Measurements from ENCODE around the gene THSD7A.

The THSD7A gene, protein sequence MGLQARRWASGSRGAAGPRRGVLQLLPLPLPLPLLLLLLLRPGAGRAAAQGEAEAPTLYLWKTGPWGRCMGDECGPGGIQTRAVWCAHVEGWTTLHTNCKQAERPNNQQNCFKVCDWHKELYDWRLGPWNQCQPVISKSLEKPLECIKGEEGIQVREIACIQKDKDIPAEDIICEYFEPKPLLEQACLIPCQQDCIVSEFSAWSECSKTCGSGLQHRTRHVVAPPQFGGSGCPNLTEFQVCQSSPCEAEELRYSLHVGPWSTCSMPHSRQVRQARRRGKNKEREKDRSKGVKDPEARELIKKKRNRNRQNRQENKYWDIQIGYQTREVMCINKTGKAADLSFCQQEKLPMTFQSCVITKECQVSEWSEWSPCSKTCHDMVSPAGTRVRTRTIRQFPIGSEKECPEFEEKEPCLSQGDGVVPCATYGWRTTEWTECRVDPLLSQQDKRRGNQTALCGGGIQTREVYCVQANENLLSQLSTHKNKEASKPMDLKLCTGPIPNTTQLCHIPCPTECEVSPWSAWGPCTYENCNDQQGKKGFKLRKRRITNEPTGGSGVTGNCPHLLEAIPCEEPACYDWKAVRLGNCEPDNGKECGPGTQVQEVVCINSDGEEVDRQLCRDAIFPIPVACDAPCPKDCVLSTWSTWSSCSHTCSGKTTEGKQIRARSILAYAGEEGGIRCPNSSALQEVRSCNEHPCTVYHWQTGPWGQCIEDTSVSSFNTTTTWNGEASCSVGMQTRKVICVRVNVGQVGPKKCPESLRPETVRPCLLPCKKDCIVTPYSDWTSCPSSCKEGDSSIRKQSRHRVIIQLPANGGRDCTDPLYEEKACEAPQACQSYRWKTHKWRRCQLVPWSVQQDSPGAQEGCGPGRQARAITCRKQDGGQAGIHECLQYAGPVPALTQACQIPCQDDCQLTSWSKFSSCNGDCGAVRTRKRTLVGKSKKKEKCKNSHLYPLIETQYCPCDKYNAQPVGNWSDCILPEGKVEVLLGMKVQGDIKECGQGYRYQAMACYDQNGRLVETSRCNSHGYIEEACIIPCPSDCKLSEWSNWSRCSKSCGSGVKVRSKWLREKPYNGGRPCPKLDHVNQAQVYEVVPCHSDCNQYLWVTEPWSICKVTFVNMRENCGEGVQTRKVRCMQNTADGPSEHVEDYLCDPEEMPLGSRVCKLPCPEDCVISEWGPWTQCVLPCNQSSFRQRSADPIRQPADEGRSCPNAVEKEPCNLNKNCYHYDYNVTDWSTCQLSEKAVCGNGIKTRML (N-terminal part only)

DNA sequence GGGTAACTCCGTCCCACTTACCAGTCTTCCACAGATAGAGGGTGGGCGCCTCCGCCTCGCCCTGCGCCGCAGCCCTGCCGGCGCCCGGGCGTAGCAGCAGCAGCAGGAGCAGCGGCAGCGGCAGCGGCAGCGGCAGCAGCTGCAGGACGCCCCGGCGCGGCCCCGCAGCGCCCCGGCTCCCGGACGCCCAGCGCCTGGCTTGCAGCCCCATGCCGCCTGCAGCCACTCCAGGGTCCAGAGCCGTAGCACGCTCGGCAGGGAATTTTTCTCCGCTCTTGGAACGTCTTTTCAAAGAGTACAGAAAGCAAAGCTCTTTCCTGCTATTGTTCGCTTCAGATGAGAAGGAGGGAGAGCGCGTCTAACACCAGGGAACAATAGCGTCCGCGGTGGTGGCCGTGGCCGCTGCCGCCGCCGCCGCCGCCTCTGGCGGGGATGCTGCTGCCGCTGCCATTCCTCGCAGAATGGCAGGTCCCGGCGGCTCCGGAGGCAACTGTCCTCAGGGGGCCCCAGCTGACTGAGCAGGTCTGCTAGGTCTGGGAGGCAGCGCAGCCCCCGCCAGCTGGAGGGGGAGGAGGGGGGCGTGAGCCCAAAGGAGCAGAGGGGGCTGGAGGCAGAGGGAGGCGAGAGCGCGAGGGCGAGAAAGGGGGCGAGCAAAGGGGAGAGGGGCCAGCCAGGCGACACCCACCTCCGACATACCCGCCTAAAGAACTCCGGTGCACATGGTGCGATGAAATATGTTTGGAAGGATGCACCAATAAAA is at the start of gene THSD7A:
THSD7A (minus strand) TSS at position 463 of the 760 bp plus-strand sequence; CDS start at position 211, 252 bp downstream.
- Mint-ChIP-seq H3K4me3 (peak within 1 kb of the TSS; percentile 27), H3K36me3 (ENCODE audit: low read depth) (no peaks in the 10 kb centered on the region), H3K27ac (no peak within 1 kb of the TSS), H3K9me3 (no peaks in the 10 kb centered on the region), H3K27me3 (peaks cover 52% of the 10 kb centered on the region), H3K4me1 (ENCODE audit: low read depth) (peaks cover 13% of the 10 kb centered on the region)

DNA sequence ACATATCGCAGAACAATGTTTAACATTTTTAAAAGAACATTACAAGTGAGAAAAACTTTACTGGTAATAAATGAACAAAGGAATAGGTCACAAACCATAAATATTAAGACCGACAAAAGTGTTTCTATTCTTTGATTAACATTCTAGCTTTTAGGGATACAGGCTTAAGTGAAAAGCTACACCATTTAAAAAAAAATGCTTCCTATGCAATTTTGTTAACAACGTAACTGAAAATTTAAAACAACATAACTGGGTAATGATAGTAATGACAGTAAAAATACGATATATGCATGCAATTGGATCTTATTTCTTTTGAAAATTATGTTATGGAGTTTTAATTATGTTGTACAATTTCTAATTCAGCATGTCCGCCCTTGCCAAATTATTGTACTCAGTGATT is 49.7 kb upstream of the THSD7A start:
- H3K4me1 Mint-ChIP-seq (ENCODE audit: low read depth), result no peaks in the 10 kb centered on the region
- no peaks in the 10 kb centered on the region for H3K27me3 Mint-ChIP-seq
- H3K9me3 Mint-ChIP-seq, result no peaks in the 10 kb centered on the region
- H3K27ac Mint-ChIP-seq, result no peak overlapping the region
- H3K4me3 Mint-ChIP-seq, result no peak overlapping the region
- H3K36me3 Mint-ChIP-seq (ENCODE audit: low read depth), result no peaks in the 10 kb centered on the region

DNA sequence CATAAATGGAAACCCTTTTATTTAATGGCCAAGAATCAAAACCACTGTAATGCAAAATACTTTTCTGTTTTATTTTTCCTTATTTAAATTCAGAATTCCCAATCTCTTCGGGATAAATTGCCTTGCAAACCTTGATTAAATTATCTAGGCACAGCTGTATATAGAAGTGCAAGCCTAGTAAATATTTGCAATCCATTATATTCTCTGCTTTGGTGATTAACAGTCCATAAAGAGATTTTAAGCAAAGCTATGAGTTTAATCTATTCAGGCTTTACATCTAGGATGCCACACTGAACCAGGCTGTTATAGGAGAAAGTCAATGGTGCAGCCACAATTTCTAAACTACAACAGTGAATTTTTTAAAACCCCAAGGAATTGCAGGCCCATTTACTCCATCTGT is 43.6 kb upstream of the THSD7A start:
- Mint-ChIP-seq H3K4me3 (no peak overlapping the region), H3K9me3 (no peaks in the 10 kb centered on the region), H3K27ac (no peak overlapping the region), H3K4me1 (ENCODE audit: low read depth) (no peaks in the 10 kb centered on the region), H3K27me3 (no peaks in the 10 kb centered on the region), H3K36me3 (ENCODE audit: low read depth) (no peaks in the 10 kb centered on the region)

DNA sequence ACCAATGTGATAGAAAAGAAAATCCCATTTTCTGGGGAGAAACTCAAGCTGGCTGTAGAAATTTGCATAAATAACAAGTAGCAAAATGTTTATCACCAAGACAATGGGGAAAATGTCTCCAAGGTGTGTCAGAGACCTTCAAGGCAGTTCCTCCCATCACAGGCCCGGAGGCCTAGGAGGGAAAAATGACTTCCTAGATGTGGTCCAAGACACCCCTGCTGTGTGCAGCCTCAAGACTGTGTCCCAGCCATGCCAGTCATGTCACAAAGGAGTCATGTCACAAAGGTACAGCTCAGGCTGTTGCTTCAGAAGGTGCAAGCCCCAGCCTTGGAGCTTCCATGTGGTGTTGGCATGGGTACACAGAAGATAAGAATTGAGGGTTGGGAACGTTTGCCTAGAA is 33.7 kb upstream of the THSD7A start:
- Mint-ChIP-seq H3K9me3 (peaks cover 7% of the 10 kb centered on the region), H3K27me3 (no peaks in the 10 kb centered on the region), H3K36me3 (ENCODE audit: low read depth) (no peaks in the 10 kb centered on the region), H3K4me1 (ENCODE audit: low read depth) (no peaks in the 10 kb centered on the region), H3K4me3 (no peak overlapping the region), H3K27ac (no peak overlapping the region)

DNA sequence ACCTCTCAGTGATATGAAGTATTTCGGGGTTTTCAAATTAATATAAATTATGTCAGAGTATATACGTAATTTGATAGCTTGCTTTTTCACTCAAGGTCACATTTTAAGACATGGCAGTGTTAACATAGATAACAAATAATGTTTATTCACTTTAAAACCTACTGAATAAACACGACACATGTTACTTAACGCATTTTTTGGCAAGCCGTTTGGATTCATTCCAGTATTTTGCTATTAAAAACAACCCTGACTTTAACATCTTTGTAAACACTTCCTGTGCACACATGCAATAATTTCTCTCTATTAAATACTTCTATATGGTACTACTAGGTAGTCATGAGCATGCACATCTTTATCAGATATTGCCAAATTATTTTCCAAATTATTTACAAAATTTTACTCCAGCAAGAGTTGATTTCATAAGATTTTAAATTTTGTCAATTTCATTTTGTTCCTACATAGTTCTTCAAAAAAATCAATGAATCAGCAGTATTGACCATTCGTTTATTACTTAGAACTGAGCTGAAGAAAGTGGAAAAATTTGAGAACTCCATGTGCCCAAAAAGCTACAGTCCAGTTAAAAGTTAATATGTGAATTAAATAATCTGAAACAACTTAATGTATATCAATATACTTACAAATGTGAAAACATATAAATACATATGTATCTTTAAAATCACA is 26.8 kb upstream of the THSD7A start:
- Mint-ChIP-seq H3K9me3 (no peaks in the 10 kb centered on the region), H3K27ac (no peak overlapping the region), H3K4me1 (ENCODE audit: low read depth) (no peaks in the 10 kb centered on the region), H3K4me3 (no peak overlapping the region), H3K36me3 (ENCODE audit: low read depth) (no peaks in the 10 kb centered on the region), H3K27me3 (no peaks in the 10 kb centered on the region)

DNA sequence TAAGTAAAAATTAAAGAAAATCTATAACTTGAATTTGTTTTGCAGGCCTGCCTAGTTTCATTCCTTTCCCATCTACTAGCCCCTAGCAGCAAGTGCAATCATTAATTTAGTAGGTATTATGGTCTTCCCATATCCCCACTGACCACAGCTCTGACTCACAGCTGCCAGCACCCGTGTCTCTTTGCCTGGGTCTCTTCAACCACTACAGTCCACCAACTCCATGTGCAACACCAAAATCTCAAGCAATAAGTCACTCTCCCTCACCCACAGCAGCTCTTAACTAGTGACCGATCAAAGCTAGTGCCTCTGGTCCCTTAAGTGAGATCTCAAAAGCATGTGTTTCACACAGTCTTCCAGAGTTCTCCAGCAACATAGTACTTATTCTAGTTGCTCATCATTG is 26.0 kb upstream of the THSD7A start:
- no peaks in the 10 kb centered on the region for H3K4me1 Mint-ChIP-seq (ENCODE audit: low read depth)
- H3K27ac Mint-ChIP-seq, result no peak overlapping the region
- no peaks in the 10 kb centered on the region for H3K36me3 Mint-ChIP-seq (ENCODE audit: low read depth)
- no peaks in the 10 kb centered on the region for H3K9me3 Mint-ChIP-seq
- no peaks in the 10 kb centered on the region for H3K27me3 Mint-ChIP-seq
- no peak overlapping the region for H3K4me3 Mint-ChIP-seq

DNA sequence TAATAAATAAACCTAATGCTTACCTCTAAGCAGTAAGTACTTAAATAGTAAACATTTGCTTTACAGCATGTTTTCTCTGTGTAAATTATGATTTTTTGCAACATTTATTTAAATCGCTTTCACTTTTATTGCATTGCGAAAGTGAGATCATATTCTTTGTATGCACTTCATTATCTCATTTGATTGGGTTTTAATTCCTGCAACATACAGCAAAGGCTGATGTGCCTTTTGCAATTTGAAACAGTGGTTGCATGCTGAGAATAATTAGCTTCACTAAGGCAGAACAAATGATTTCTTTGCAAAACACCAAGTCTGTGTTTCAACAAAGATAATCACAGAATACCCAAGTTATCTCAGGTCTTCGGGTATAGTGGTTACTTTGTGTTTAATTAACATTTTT is 16.3 kb upstream of the THSD7A start:
- peaks cover 3% of the 10 kb centered on the region for H3K9me3 Mint-ChIP-seq
- no peak overlapping the region for H3K27ac Mint-ChIP-seq
- no peaks in the 10 kb centered on the region for H3K27me3 Mint-ChIP-seq
- H3K36me3 Mint-ChIP-seq (ENCODE audit: low read depth), result no peaks in the 10 kb centered on the region
- no peak overlapping the region for H3K4me3 Mint-ChIP-seq
- H3K4me1 Mint-ChIP-seq (ENCODE audit: low read depth), result no peaks in the 10 kb centered on the region

DNA sequence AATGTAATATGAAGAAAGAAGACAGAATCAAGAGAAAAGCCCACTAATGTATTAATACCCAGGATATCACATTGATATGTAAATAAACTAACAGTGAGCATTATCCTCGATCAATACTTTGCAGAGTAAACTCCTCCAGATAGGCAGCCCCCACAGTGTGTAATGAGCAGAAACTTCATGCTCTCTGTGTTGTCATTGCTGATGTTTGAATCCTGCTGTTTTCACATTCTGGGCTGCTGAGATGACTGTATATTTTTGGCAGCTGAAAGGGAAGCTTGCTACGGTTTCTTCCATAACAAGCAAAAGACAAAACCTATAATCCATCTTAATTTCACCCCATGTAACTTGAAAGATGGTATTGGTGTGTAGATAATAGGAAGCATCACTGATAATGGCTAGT is 15.3 kb upstream of the THSD7A start:
- Mint-ChIP-seq H3K9me3 (peaks cover under 1% of the 10 kb centered on the region), H3K4me1 (ENCODE audit: low read depth) (no peaks in the 10 kb centered on the region), H3K27ac (no peak overlapping the region), H3K27me3 (no peaks in the 10 kb centered on the region), H3K4me3 (no peak overlapping the region), H3K36me3 (ENCODE audit: low read depth) (no peaks in the 10 kb centered on the region)

DNA sequence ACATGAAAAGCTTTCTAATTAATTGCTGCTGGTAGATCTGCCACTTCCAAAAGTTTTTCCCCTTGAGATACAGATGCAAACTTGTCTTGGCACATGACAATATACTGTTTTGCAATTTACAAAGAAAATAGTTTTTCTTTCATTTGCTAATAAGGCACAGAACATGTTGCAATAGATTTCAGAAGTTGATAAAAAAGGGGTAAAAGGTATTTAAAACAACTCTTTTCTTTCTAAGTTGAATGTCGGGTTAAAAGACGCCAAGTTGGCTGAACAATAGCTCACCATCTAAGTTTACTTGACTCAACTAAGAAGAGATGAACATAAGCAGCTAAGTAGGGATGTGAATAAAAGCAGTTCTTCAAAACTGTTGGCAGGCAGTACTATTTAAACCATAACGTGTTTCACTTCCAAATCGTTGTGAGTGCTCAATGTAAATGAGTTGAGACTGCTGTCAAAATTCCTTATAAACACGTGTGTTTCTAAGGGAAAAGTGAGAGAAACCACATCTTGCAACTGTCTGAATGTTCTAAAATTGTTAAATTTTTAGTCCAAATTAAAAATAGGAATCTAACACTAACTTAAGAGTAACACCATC is 14.5 kb upstream of the THSD7A start:
- Mint-ChIP-seq H3K4me3 (no peak overlapping the region), H3K27ac (no peak overlapping the region), H3K36me3 (ENCODE audit: low read depth) (no peaks in the 10 kb centered on the region), H3K27me3 (no peaks in the 10 kb centered on the region), H3K4me1 (ENCODE audit: low read depth) (no peaks in the 10 kb centered on the region), H3K9me3 (no peaks in the 10 kb centered on the region)

DNA sequence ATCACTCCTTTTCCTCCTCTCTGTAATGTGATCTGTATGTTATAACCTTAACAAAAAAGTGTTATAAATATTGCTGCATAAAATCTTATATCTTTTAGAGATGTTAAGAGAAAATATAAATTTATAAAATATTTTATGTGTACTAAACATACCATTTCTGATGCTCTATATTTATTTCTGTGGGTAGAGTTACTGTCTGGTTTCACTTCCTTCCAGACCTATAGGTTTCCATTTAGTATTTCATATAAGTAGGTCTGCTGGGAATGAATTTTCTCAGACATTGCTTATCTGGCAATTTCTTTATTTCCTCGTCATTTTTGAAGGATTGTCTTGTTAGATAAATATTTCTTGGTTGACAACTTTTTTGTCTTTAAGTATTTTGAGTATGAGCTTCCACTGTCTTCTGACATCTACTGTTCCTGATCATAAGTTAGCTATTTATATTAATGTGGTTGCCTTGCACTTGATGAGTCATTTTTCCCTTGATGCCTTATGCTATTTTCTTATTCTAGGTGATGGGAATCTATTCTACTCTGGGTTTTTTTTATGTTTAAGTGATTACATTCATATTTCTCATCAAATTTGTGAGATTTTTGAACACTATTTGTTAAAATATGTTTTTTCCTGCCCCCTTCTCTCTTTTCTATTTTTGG is 11.2 kb upstream of the THSD7A start:
- Mint-ChIP-seq H3K27me3 (no peaks in the 10 kb centered on the region), H3K27ac (no peak overlapping the region)

DNA sequence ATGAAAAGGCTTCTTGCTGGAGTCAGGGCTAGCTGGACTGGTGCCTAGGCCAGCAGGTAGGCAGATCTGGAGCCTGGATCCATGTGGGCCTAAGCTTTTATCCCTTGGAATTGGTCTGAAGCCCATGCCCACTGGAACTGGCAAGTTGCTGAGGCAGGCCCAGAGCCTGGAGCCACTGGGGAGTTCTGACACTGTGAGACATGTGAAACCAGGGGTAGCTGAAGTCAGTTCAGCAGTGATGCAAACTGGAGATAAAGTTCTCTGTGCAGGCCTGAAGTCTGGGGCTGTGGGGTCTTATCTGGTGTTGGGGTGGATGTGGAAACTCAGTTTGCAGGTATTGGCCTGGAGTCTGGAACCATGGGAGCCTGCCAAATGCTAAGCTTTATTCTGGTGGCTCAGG is 9.7 kb upstream of the THSD7A start:
- Mint-ChIP-seq H3K9me3 (no peaks in the 10 kb centered on the region), H3K36me3 (ENCODE audit: low read depth) (no peaks in the 10 kb centered on the region), H3K4me3 (no peak overlapping the region), H3K4me1 (ENCODE audit: low read depth) (no peaks in the 10 kb centered on the region), H3K27ac (no peak overlapping the region), H3K27me3 (no peaks in the 10 kb centered on the region)

More for the DNA sequence above, 11.2 kb upstream of the THSD7A start:
- Mint-ChIP-seq H3K36me3 (ENCODE audit: low read depth) (no peaks in the 10 kb centered on the region), H3K4me1 (ENCODE audit: low read depth) (no peaks in the 10 kb centered on the region), H3K9me3 (no peaks in the 10 kb centered on the region), H3K4me3 (no peak overlapping the region)

DNA sequence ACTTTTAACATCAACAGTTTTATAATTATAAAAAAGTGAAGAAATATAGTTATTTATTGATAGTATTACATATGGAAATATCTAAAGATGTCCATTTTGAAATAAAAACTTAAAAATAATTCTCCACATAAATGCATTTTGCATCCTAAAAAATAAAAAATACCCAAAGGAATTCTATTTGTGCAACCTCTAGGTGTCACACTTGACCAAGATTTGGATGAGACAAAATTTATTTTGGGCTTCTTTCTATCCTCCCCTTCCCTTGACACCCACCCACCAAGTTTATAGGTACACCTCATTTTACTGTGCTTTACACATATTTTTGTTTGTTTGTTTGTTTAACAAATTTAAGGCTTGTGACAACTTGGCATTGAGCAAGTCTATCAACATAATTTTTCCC is 3.3 kb upstream of the THSD7A start:
- Mint-ChIP-seq H3K9me3 (no peaks in the 10 kb centered on the region), H3K4me1 (ENCODE audit: low read depth) (peaks cover 13% of the 10 kb centered on the region), H3K4me3 (no peak overlapping the region), H3K36me3 (ENCODE audit: low read depth) (no peaks in the 10 kb centered on the region), H3K27me3 (peaks cover 28% of the 10 kb centered on the region), H3K27ac (no peak overlapping the region)

DNA sequence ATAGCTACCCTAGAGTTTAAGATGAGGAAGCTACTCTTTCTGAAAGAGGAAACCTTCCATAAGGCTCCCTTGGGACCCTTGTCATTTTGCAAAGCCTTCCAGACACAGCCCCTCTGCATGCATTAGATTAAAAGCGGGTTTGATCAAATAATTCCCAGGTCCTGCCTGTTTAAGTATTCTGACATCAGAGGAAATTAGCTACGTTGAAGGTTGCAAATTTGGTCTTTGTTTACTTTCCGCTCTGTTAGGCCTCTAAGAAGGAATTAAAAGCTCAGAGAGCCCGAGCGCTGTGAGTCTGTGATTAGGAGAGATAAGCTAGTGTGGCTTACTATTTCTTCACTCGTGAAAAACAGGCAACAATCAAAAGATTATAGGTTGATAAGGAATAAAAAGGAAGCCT is 1.4 kb upstream of the THSD7A start:
- H3K27ac Mint-ChIP-seq, result no peak overlapping the region
- H3K9me3 Mint-ChIP-seq, result no peaks in the 10 kb centered on the region
- no peak overlapping the region for H3K4me3 Mint-ChIP-seq
- H3K36me3 Mint-ChIP-seq (ENCODE audit: low read depth), result no peaks in the 10 kb centered on the region
- peaks cover 44% of the 10 kb centered on the region for H3K27me3 Mint-ChIP-seq
- H3K4me1 Mint-ChIP-seq (ENCODE audit: low read depth), result peaks cover 13% of the 10 kb centered on the region

Measured in stimulated activated naive CD8-positive, alpha-beta T cell treated with anti-CD3 and anti-CD28 coated beads, Interleukin-15, Interleukin-2, amounts not matched to agents 100 ng/mL and 50 ng/mL, for 24 hours (primary cell).